Uterus (tissue), 2 donors: ENCODE measurements around the gene PIH1D1.

ENCODE experiments used
- POLR2A ChIP-seq, 2 donors: fragments of 450-650 bp; IDR thresholded peaks; one replicate each; pipeline ENCODE4 v1.6.1; 2016; ENCODE audit warnings: antibody characterized with exemption in 2 of 2, mild to moderate bottlenecking in 1 of 2, moderate library complexity in 1 of 2
- TF ChIP-seq, protein P1 (sequence below), 4 experiments: fragments of 200-600 bp in 2 of 4; fragments of 450-650 bp in 2 of 4; sonication (generic) in 2 of 4; IDR thresholded peaks; one replicate each; pipeline ENCODE4 v1.5.1; 2016 to 2019; ENCODE audit warnings: antibody characterized with exemption in 4 of 4, mild to moderate bottlenecking in 2 of 4, moderate library complexity in 1 of 4

DNA sequence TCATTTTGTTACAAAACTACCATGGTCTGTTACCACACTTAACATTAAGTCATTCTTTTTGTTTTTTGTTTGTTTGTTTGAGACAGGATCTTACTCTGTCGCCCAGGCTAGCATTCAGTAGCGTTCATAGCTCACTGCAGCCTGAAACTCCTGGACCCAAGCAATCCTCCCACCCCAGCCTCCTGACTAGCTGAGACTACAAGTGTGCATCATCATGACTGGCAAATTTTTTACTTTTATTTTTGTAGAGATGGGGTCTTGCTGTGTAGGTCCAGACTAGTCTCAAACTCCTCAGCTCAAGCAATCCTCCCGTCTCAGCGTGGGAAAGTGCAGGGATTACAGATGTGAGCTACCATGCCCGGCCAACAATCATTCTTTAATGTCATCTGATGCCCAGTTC lies 4.7 kb upstream of the PIH1D1 start:
- TF ChIP-seq, protein P1, sequence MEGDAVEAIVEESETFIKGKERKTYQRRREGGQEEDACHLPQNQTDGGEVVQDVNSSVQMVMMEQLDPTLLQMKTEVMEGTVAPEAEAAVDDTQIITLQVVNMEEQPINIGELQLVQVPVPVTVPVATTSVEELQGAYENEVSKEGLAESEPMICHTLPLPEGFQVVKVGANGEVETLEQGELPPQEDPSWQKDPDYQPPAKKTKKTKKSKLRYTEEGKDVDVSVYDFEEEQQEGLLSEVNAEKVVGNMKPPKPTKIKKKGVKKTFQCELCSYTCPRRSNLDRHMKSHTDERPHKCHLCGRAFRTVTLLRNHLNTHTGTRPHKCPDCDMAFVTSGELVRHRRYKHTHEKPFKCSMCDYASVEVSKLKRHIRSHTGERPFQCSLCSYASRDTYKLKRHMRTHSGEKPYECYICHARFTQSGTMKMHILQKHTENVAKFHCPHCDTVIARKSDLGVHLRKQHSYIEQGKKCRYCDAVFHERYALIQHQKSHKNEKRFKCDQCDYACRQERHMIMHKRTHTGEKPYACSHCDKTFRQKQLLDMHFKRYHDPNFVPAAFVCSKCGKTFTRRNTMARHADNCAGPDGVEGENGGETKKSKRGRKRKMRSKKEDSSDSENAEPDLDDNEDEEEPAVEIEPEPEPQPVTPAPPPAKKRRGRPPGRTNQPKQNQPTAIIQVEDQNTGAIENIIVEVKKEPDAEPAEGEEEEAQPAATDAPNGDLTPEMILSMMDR (IDR thresholded peaks at IDR 0.05): no peak
- TF ChIP-seq POLR2A (IDR thresholded peaks at IDR 0.05): no peak
